LNCaP clone FGC (cell line): ENCODE measurements around the gene CFAP61.

Experiments
- DNase-seq: peaks from one replicate; pipeline ENCODE4 v3.0.0-alpha.2; 2011; ENCODE audit warnings: low read depth
- H3K4me3 ChIP-seq: 2 replicates; pipeline ENCODE4 v1.5.1; 2011; ENCODE audit warnings: mild to moderate bottlenecking, low read depth, low read length, control low read depth
- CTCF ChIP-seq: IDR thresholded peaks from 2 replicates; pipeline ENCODE4 v1.5.1; 2012; ENCODE audit warnings: mild to moderate bottlenecking; ENCODE audit not compliant: control insufficient read depth, insufficient read depth; ENCODE audit errors: extremely low read depth

CFAP61 gene

DNA sequence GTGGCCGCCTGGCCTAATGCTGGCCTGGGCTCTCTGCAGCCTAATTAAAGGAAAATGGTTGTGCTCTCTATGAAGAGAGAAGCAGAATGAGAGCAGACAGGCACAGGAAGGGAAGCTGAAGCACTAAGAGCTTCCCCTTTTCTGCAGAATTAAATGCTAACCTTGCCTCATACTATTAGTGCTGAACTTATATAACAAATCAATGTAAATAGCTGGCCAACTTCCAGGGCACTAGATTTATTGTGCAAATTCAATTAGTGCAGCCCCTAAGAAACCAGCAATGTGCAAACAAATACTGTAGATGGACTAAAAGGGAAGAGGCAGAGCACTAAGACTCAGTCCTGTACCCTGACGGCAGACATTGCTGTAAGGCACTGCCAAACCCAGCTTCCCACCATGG is 279.5 kb downstream of the CFAP61 start:
- DNase-seq: no peak
- no peak overlapping the region for H3K4me3 ChIP-seq
- no peak for TF ChIP-seq CTCF

GRCh38 chr20:20333866-20334265 is 281.5 kb downstream of the CFAP61 start:
- no peak for TF ChIP-seq CTCF
- DNase-seq: no peak
- no peak overlapping the region for H3K4me3 ChIP-seq

GRCh38 chr20:20334489-20334888 is 282.2 kb downstream of the CFAP61 start:
- no peak for DNase-seq
- no peak overlapping the region for H3K4me3 ChIP-seq
- no peak for TF ChIP-seq CTCF

DNA sequence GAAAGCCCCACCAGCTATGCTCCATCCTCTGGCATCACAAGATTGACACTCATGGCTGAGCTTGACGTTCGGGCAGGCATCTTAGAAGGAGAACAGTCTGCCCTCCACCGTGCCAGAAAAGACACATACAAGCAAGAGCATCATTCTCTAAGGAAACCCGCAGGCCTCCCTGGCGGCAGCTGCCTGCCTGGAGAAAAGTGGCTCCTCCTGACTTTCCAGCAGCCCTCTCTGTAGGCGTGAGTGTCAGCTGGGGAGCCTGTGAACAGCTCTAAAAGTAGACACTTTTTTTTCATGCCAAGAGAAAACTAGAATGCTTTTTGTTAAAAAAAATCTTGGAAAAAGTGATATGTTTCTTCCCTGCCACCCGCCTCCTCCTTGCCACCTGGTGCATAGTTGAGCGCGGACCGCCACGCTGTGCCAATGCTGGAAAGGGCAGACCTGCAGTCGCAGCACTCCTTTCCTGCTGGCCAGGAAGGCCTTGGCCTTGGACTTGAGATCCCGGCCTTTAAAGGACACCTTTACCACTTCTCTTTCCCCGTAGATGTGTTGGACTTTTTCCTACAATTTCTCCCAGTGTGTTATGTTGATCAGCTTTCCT is 285.9 kb downstream of the CFAP61 start:
- DNase-seq: no peak
- H3K4me3 ChIP-seq: no peak overlapping the region
- no peak for TF ChIP-seq CTCF

DNA sequence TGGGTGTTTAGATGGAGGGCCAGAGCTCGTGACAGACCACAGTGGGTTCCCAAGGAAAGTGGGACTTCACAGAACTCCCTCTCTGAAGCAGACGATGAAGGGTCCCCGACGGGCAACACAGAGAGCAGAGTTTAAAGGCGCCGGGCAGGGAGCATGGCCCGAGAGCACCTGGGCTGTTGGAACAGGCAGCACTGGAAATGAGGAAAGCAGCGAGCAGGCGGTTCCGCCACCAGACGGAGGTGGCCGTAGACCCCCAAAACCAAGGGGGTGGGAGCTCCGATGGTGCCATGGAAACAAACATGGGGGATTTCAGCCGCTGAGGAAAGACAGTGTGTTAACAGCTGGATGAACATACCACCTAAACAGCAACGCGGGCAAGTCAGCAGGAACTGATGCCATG is 288.1 kb downstream of the CFAP61 start:
- H3K4me3 ChIP-seq: no peak overlapping the region
- TF ChIP-seq CTCF: no peak
- DNase-seq: no peak

DNA sequence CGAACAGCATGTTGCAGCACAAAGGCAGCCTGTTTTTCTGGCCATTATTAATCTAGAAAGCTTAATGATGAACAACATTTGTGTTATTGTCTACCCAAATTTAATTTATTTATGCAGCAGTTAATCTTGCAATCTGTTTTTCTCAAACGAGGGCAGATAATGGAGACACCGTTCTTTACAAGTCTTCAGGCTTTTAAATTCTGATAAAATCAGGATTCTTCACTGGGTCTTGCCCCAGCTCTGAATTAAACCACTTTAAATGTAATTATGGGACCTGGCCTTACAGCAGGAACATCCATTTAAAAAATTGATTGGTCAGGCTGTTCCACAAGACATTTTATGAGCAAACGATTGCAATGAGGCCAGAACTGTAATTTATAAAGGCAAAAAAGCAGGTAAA is 289.0 kb downstream of the CFAP61 start:
- no peak for TF ChIP-seq CTCF
- DNase-seq: no peak
- H3K4me3 ChIP-seq: no peak overlapping the region

DNA sequence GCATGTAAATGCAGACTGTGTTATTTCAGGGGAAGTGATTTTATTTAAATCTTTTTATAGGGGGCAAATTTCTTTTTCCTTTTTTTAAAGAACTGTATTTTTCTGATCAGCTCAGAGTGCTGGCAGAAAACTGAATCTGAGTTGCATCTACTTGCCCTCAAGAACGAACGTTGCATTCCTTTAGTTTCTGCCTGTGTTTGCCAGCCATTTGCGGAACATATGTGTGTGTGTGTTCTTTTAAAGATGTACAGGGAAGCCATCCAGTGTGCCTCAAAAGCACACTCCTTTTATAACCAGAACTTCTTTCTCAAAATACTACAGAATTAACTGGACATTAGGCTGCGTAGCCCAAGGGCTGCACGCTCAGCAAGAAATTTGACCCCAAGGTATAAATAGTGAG is 289.7 kb downstream of the CFAP61 start:
- DNase-seq: no peak
- no peak for TF ChIP-seq CTCF
- H3K4me3 ChIP-seq: no peak overlapping the region
